Gastroesophageal sphincter (tissue), 3 donors: ENCODE data around the gene HOXB2.

Experiments
- EP300 ChIP-seq: sonication (generic); formaldehyde crosslinking; IDR thresholded peaks from one replicate; pipeline ENCODE4 v1.6.1; 2017; ENCODE audit warnings: antibody characterized with exemption, mild to moderate bottlenecking
- POLR2AphosphoS5 ChIP-seq: sonication (generic); formaldehyde crosslinking; IDR thresholded peaks from one replicate; pipeline ENCODE4 v1.6.1; 2017; ENCODE audit warnings: antibody characterized with exemption
- TF ChIP-seq, protein P1 (sequence below), 4 experiments: fragments of 200-600 bp in 2 of 4; fragments of 450-650 bp in 2 of 4; sonication (generic) in 1 of 4; IDR thresholded peaks; one replicate each; pipeline ENCODE4 v1.5.1; 2017 to 2019; ENCODE audit warnings: antibody characterized with exemption in 4 of 4, mild to moderate bottlenecking in 2 of 4, moderate library complexity in 2 of 4

DNA sequence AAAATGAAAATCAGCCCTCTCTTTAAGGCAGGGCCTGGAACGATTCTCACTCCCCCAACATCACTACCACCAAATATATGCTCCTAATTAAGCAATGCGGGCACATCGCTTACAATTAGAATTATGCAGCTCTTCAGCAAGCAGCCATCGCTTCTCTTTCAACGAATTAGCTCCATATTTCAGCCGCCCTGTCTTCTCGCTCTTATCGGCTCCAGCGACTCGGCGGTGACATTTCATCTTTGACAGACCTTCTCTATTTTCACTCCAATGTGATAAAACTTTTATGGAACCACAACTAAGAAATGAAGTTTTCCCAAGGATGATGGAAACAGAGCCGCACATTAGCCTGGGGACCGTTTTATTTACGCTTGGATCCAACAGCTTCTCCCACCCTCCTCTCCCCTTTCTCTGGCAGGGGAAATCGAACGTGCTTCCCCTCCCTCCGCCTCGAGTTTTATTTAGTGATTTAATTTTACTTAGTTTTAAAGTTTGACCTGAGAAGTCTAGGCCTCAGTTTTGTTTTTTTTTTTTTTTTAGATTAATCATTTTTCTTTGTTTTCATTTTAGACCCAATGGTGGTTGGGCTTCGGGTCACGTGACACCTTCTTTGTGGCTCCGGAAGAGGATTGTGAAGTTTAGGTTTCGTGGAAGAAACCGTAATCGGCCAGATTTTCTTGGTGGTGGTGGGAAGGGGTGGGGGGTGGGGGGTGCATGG lies 3.1 kb upstream of the HOXB2 start:
- no peak for TF ChIP-seq POLR2AphosphoS5
- no peak for TF ChIP-seq EP300
- TF ChIP-seq, protein P1, sequence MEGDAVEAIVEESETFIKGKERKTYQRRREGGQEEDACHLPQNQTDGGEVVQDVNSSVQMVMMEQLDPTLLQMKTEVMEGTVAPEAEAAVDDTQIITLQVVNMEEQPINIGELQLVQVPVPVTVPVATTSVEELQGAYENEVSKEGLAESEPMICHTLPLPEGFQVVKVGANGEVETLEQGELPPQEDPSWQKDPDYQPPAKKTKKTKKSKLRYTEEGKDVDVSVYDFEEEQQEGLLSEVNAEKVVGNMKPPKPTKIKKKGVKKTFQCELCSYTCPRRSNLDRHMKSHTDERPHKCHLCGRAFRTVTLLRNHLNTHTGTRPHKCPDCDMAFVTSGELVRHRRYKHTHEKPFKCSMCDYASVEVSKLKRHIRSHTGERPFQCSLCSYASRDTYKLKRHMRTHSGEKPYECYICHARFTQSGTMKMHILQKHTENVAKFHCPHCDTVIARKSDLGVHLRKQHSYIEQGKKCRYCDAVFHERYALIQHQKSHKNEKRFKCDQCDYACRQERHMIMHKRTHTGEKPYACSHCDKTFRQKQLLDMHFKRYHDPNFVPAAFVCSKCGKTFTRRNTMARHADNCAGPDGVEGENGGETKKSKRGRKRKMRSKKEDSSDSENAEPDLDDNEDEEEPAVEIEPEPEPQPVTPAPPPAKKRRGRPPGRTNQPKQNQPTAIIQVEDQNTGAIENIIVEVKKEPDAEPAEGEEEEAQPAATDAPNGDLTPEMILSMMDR (IDR thresholded peaks at IDR 0.05): no peak
